Amniotic epithelial cell (primary cell): Measurements from ENCODE around the gene AKAP1.

Source experiments
- DNase-seq: peaks from one replicate; pipeline ENCODE4 v3.0.0-alpha.2; 2010; ENCODE audit warnings: low read depth

AKAP1 gene, protein sequence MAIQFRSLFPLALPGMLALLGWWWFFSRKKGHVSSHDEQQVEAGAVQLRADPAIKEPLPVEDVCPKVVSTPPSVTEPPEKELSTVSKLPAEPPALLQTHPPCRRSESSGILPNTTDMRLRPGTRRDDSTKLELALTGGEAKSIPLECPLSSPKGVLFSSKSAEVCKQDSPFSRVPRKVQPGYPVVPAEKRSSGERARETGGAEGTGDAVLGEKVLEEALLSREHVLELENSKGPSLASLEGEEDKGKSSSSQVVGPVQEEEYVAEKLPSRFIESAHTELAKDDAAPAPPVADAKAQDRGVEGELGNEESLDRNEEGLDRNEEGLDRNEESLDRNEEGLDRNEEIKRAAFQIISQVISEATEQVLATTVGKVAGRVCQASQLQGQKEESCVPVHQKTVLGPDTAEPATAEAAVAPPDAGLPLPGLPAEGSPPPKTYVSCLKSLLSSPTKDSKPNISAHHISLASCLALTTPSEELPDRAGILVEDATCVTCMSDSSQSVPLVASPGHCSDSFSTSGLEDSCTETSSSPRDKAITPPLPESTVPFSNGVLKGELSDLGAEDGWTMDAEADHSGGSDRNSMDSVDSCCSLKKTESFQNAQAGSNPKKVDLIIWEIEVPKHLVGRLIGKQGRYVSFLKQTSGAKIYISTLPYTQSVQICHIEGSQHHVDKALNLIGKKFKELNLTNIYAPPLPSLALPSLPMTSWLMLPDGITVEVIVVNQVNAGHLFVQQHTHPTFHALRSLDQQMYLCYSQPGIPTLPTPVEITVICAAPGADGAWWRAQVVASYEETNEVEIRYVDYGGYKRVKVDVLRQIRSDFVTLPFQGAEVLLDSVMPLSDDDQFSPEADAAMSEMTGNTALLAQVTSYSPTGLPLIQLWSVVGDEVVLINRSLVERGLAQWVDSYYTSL

GRCh38 chr17:57084802-57085447, at the start of gene AKAP1:
Gene AKAP1 (plus strand): TSS chr17:57085246. CDS start chr17:57105465, 20,219 bp downstream.
- DNase-seq: peak; percentile 86

DNA sequence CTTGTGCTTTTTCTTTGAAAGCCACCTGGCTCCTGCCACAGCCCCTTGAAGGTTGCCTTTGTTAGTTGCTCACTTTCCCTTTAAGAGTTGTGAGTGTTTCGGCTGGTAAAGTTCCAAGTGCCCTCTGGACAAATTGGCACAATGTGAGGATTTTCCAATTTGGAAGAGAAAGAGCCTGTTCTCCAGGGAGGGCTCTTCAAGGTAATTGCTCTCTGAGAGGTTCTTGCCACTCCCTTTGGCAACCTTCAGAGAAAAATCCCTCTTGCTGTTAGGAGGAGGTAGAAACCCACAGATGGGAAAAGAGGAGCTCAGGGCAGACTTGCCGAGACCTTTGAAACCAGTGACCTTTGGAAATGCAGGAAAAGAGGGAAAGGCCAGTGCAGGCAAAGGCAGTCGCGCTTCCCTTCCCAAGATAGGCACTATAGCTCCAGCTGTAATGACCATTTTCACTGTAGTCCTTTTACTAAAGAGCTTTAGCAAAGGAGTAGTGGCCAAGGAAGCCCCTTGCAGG, 49.0 kb upstream of the AKAP1 start:
- no peak for DNase-seq

DNA sequence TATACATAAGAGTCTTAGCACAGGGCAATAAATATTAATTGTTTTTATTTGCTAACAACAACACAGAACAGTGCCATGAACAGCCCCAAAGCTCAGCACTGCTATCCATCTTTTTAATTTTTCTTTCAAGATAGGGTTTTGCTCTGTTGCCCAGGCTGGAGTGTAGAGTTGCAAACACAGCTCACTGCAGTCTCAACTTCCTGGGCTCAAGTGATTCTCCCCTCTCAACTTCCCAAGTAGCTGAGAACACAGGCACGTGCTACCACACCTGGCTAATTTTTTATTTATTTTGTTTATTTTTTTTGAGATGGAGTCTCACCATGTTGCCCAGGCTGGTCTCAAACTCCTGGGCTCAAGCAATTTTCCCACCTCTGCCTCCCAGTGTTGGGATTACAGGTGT, 47.6 kb upstream of the AKAP1 start:
- DNase-seq: no peak

DNA sequence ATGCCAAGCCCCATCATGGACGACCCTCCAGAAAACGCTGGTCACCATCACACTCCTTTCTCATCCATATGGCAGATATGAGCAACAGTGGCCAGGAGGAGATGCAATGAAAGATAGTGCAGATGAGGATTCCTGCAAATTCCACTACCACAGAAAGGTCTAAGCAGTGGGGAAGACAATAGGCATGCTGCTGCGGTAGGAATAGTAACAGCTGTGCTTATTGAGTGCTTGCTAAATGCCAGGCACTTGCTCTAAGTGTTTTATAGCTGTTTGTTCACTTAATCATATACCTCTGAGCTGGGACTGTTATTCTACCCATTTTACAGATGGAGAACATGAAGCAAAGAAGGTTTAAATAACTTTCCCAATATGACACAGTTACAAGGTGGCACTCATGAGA, 46.6 kb upstream of the AKAP1 start:
- no peak for DNase-seq

DNA sequence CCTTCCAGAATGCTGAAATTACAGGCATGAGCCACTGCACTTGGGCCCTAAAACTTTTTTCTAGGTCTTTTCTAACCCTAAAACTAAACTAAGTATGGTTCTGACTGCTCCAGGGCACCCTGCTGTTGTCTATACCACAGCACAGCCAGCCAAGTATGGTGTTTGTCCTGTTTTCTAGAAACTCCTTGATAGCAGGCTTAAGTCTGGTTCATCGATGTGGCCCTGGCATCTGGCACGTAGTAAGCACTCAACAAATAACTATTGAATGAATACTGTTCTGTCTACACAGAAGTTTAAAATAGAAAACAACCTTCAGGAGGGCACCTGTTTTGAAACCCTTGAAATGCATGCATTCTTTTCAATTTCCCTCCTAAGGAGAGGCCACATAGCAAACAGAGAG, 44.5 kb upstream of the AKAP1 start:
- no peak for DNase-seq

DNA sequence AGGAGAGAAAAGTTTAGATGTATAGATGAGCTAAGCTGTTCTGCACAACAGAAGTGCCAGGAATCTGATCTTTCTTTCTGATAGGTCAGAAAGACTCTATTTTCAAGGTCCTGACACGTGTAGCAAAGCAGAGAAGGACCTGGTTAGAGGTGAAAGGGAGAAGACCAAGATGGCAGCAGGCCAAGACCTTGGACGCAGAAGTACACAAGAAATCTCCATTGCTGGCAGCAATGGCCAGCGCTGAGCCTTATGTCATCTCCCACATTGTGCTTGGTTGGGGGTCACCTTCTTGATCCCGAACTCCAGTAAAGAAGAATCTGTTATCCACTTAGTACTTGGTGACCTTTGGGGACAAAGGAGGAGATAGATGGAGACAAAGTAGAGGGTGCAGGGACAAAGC, 41.8 kb upstream of the AKAP1 start:
- DNase-seq: no peak

DNA sequence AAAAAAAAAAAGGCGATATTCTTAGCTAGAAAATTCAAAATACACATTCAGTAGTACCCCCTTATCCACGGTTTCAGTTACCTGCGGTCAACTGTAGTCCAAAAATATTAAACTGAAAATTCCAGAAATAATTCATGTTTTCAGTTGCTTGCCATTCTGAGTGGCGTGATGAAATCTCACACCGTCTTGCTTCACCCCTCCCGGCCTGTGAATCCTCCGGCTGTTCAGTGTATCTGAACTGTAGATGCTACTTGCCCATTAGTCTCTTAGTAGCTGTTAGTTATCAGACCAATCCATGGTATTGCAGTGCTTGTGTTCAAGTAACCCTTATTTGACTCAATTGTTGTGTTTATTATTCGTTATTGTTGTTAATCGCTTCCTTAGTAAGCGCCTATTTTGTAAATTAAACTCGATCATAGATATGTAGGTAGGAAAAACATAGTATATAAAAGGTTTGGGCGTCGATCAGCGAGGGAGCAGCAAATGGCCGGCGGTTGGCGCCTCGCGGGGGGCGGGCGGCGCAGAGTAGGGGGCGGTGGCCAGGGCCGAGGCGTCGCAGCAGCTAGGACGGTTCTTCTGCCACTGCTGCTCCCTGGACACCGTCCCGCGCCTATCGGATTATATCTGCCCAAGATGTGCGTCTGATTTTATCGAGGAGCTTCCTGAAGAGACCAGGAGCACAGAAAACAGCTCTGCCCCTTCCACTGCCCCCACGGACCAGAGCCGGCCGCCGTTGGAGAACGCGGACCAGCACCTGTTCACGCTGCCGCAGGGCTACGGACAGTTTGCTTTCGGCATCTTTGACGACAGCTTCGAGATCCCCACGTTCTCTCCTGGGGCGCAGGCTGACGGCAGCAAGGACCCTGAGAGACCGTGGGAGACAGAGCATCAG, 39.8 kb upstream of the AKAP1 start:
- DNase-seq: peak; percentile 5

GRCh38 chr17:57045868-57046704, 39.0 kb upstream of the AKAP1 start:
- no peak for DNase-seq

DNA sequence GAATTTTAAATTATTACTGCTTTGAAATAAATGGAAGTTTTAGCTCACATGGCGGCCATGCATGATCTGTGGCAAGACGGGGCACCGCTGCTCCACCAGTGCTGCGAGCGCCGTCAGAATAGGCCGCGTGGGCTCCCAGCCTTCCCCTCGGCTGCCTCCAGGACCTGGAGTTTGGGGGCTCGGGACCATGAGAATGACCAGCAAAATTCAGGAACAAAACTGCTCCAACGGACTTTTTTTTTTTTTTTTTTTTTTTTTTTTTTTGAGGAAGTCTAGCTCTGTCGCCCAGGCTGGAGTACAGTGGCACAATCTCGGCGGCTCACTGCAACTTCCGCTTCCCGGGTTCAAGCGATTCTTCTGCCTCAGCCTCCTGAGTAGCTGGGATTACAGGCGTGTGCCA, 38.3 kb upstream of the AKAP1 start:
- no peak for DNase-seq

DNA sequence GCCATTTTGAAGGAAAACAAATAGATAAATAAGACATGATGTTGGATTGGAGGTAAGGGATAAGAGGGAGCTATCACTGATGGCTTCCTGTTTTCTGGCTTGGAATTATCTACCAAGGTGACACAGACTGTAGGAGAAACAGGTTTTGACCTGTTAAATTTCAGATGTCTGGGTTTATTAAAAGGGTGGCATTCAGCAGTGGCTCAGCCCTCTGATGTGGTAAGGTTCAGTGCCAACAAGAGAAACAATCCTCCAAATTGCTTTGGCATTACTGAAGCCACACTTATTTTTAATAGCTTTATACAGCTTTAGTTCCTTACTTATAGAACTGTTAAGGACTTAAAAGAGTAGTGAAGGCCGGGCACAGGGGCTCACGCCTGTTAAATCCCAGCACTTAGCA, 37.0 kb upstream of the AKAP1 start:
- no peak for DNase-seq

GRCh38 chr17:57050306-57050705, 34.7 kb upstream of the AKAP1 start:
- no peak for DNase-seq

DNA sequence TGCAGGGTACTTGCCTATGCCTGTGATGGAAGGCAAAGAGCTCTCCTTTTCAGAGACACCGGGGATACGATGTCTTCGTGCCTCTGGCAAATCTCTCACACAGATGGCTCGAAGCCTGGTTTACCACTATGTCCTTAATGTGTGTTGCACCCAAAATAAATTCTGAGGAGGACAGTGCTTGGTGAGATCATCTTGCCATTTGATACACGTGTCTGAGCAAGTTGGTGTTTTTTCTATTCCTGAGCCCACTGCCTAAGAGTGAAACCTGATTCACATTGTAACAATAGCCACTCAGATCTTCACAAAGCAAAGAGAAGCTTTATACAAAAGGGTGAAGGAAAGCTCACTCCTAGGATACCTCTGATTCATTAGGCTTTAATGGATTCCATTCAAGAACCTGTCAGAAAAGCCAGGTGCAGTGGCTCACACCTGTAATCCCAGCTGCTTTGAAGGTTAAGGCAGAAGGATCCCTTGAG, 33.1 kb upstream of the AKAP1 start:
- DNase-seq: no peak

GRCh38 chr17:57062865-57063264, 22.2 kb upstream of the AKAP1 start:
- peak; percentile 21 for DNase-seq

DNA sequence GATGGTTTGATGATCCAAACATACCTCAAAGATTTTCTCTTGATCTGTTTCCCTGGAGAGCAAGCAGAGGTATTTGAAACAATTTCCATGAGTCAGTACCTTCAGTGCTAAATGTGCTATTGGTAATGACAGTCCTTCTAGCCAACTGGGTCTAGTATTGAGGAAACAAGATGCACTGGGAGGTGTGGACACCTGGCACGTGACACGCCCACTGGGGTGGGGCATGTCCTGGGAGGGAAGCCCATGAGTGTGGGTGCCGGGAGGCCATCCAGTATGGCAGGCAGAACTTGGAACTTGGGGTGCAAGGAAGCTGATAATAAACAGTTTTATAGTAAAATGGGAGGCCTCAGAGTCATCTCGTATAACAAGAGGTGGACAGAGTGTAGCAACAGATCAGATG, 17.9 kb upstream of the AKAP1 start:
- DNase-seq: no peak

DNA sequence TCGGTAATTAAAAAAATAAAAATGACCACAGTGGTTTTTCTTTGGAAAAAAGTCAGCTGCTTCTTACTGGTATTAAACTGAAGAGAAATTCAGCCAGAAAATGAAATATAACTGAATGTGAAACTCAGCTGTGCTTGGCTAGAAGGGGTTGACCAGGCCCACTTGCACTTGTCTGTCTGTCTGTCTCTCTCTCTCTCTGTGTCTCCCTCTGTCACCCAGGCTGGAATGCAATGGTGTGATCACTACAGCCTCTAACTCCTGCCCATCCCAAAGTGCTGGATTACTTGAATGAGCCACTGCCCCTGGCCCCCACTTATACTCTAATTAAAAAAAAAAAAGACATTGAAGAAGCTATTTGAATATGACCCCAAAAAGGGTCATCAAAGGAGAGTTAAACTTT, 17.3 kb upstream of the AKAP1 start:
- DNase-seq: no peak

DNA sequence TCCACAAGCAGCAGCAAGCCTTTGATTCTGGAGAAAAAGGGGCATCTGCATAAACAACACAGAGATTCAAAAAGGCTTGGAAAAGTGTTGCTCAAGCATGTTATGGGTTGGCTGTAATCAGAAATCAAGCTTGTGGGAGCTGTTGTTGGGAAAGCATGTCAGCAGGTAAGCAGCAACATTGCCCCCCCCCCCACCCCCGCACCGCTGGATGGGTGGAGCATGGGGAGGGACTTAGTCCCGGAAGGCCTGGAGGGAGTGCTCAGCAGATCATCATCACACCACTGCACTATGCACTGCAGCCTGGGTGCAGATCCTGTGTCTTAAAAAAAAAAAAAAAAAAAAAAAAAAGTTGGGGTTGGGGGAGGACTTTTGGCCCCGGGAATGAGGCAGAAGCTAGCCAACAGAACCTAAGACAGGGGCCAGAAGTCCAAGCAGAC, 16.8 kb upstream of the AKAP1 start:
- peak; percentile 61 for DNase-seq

- no peak for DNase-seq
Observed at GRCh38 chr17:57068707-57069106, 16.3 kb upstream of the AKAP1 start.

- peak; percentile 20 for DNase-seq
Observed at GRCh38 chr17:57071991-57072944, 12.8 kb upstream of the AKAP1 start.

GRCh38 chr17:57073626-57074025, 11.4 kb upstream of the AKAP1 start:
- no peak for DNase-seq
